Breast epithelium (tissue), 3 donors: ENCODE results near the gene ATXN7L1.

Experiments
- CTCF ChIP-seq, 3 donors: fragments of 450-650 bp; IDR thresholded peaks; one replicate each; pipeline ENCODE4 v1.5.1; 2016 to 2017; ENCODE audit warnings: antibody characterized with exemption in 3 of 3, mild to moderate bottlenecking in 3 of 3, moderate library complexity in 3 of 3
- POLR2A ChIP-seq: fragments of 450-650 bp; IDR thresholded peaks from one replicate; pipeline ENCODE4 v1.6.1; 2016; ENCODE audit warnings: antibody characterized with exemption, mild to moderate bottlenecking, moderate library complexity
- POLR2AphosphoS5 ChIP-seq, 3 donors: sonication (generic); formaldehyde crosslinking; IDR thresholded peaks; one replicate each; pipeline ENCODE4 v1.6.1; 2017; ENCODE audit warnings: antibody characterized with exemption in 3 of 3

- TF ChIP-seq CTCF (IDR thresholded peaks at IDR 0.05) (no peak), POLR2A (no peak), POLR2AphosphoS5 (IDR thresholded peaks at IDR 0.05) (no peak)
Observed at GRCh38 chr7:105580022-105580740, 296.2 kb downstream of the ATXN7L1 start.
